GM10266 (cell line): ENCODE results near the gene RNF166.

Experiments used
- DNase-seq: peaks from one replicate; pipeline ENCODE4 v3.0.0; 2012; ENCODE audit errors: extremely low spot score
- TF ChIP-seq, protein P1 (sequence below): IDR thresholded peaks from 2 replicates; pipeline ENCODE4 v1.5.1; 2012; ENCODE audit warnings: mild to moderate bottlenecking, low read depth; ENCODE audit not compliant: control insufficient read depth, insufficient read depth; ENCODE audit errors: missing control alignments

RNF166 gene

DNA sequence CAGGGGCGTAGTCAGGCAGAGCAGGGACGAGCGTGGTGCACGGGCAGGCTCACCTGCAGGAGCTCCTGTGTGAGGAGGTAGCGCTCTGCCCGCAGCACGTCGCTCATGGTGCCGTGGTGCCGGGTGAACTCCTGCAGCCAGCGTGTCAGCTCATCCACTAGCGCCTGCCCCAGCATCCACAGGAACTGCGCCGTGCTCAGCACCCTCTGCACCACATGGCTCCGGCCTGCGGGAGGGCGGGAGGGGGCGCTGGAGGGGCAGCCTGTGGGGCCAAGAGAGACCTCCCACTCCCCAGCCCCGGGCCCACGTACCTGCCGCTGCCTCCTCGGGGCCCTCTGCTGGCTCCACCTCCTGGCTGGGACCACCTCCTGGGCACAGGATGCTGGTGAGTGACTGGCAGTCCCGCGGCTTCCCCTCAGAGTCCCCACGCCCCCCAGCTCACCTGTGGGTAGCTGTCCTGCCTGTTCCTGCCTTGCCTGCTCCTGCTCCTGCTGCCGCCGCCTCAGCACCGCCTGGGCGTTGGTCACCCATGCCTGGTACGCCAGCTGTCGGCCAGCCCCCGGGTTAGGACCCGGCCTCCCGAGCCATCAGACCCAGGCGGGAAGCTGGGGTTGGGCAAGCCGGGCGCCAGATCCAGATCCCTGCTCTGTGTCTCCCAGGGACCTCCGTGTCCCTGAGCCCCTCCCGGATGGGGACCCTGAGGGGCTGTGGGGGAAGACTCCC is 16.7 kb upstream of the RNF166 start:
- TF ChIP-seq, protein P1, sequence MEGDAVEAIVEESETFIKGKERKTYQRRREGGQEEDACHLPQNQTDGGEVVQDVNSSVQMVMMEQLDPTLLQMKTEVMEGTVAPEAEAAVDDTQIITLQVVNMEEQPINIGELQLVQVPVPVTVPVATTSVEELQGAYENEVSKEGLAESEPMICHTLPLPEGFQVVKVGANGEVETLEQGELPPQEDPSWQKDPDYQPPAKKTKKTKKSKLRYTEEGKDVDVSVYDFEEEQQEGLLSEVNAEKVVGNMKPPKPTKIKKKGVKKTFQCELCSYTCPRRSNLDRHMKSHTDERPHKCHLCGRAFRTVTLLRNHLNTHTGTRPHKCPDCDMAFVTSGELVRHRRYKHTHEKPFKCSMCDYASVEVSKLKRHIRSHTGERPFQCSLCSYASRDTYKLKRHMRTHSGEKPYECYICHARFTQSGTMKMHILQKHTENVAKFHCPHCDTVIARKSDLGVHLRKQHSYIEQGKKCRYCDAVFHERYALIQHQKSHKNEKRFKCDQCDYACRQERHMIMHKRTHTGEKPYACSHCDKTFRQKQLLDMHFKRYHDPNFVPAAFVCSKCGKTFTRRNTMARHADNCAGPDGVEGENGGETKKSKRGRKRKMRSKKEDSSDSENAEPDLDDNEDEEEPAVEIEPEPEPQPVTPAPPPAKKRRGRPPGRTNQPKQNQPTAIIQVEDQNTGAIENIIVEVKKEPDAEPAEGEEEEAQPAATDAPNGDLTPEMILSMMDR = no peak
- DNase-seq = no peak

DNA sequence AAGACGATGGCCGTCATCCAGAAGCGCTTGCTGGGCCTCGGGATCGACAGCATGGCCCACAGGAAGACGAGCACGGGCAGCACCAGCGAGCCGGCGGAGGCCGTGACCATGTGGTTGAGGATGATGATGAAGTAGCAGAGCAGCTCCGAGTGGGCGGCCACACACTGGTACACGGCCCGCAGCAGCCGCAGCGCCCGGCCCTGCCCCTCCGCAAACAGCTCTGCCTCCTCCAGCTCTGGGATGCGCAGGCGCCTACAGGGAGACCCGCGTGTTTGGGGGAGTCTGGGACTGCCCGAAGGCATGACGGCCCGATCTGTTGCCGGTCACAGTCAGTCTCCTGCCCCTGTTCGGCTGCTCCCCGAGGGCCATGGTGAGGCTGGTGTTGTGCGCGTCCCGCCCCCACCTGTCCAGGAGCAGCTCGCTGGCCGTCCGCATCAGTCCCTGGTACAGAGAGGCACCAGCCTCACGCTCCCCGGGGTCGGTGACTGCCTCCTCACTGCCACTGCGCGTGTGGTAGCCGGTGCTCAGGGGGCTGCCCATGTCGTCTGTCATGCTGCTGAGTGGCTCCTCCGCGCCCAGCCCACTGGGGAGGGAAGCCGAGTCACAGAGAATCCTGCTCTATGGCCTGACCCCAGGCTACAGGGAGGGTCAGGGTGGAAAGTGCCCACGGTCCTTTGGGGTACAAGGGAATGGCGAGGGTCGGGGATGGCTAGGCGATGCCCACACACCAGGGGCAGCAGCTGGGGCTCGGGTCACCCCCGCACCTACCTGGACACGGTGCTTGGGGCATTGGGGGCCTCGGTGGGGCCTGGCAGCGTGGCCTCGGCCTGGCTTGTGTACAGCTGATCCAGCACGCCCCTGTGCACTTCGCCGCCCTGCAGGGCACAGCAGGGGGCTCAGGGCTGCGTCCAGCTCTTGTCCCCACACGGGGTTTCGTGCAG is 15.9 kb upstream of the RNF166 start:
- TF ChIP-seq, protein P1 = no peak
- no peak for DNase-seq

DNA sequence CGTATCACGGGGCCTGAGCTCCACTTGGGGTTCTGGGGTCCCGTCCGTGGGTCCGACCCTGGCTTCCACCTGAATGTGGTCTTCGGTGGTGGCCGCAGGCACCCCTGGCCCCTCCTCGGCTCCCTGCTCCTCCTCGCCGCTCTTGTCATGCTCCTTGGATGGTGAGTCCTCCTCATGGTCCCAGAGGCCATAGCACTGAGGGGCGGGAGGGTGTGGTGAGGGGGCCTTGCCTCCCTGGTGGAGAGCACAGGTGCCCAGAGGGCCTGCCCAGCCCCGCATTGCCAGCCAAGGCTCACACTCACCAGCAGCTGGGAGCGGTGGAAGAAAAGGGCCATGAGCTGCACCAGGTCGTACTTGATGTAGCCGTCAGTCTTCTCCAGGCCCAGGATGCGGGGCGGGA is 15.0 kb upstream of the RNF166 start:
- TF ChIP-seq, protein P1 = no peak
- DNase-seq = no peak

DNA sequence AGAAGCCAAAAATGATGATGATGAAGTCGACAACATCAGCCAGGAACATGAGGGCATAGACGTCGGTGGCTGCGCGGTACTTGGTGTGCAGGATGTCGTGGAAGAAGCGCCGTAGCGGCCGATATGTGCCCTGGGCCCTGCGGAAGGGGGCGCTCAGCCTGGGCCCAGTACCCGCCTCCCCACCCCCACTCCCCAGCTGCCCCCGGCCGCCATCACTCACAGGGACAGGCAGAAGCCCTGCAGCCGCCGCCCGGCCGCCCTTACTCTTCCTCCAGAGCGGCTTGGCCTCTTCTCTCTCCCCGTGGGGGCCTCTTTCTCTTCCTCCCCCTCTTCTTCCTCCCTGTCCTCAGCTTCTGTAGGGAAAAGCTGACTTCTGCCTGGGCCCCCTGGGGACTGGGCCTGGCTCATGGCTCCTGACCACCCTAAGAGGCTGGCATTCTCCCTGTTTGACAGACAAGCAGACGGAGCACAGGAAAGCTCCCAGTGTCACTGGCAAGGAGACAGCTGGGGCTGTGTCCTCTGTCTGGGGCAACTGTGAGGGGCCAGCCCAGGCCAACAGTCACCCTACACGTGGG is 14.3 kb upstream of the RNF166 start:
- TF ChIP-seq, protein P1 = no peak
- DNase-seq = no peak

DNA sequence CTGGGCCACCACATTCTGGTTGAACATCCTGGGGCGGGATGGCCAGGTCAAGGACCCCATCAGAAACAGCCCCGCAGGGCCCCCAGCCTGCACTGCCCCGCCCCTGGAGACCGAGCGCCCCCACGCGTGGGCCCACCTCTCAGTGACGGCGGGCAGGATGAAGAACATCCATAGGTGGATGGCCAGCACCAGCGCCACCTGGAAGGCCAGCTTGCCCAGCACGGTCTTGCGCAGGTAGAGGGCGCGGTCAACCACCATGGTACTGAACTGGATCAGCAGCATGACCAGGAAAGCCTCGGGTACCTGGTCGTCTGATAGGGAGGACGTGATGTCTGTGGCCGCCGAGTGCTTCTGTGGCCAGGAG is 13.7 kb upstream of the RNF166 start:
- TF ChIP-seq, protein P1 = no peak
- DNase-seq = no peak

DNA sequence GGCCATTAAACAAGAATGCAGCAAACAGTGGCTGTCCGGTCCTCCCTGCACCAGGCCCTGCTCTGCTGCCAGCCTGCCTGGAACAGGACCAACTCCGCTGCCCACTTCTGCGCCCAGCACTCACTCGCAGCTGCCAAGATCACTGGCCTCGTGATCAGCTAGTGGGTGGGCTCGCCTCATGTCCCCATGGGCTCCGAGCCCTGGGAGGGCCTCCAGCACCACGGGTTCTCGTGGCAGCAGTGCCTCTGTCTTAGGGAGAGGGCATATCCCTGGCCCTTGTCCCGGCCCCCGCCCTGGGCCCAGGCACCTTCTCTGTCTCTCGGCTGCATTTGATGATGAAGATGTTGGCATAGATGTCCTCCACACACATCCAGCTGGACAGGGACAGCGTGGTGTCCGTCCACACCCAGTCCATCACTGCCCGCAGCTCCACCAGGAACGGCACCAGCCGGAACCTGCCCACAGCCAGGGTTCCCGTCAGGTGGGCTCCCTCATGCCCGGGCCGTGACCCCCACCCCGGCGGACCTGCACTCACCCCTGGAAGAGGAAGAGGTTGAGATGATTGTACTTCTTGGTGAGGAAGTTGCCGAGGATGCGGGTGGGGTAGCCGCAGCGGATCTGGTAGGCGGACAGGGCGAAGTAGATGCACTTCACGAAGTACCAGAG is 13.2 kb upstream of the RNF166 start:
- no peak for DNase-seq
- TF ChIP-seq, protein P1 = no peak
